ENCODE data around the gene ZNHIT3.

The ZNHIT3 gene

DNA sequence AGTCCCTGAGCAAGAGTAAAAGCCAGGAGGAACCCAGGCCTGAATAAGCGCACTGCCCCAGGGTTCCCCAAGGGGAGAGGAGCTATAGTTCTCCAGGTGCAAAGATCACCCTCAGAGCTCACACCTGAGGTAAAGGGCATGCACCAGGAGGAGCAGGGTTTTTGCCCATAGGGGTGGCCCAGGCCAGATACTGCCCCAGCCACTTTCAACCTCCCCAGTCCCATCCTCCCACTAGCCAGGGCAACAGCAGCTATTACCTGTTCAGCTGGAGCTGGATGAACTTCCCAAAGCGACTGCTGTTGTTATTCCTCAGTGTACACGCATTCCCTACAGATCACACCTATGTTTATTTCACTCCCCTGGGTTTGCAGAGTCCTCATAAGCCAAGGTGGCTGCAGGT, 28.4 kb downstream of the ZNHIT3 start:
- no peak for DNase-seq

DNA sequence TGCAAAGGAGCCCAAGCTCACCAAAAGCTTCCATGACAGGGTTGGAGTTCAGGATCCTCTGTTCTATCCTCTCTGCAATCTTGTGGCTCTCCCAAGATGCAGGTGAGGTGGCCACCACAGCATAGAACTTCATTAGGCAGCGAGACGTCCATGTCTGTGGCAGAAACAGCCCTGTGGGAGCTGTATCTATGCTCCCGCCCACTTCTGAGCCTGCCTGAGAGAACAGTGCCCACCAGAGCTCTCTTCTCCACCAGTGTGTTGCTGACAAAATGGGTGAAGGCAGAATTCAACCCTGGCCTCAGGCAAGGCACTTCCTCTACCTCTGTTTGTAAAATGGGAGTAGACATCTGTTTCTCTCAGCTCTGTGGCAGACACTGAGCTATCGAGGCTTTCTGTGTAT, 29.4 kb downstream of the ZNHIT3 start:
- no peak for DNase-seq

DNA sequence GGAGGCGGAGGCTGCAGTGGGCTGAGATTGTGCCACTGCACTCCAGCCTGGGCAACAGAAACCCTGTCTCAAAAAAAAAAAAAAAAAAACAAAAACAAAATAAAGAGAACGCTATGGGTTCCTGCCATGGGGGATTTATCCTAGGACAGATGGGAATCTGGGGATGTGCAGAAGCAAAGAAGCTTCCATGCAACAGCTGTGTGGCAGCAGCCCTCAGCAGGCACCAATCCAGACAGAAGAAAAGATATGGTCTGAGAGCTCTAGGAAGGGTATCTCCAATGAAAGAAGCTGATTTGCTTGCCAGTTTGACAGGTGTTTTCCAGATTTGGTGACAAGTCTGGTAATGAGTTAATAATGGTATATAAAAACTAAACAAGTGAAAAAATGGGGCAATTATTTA, 36.6 kb downstream of the ZNHIT3 start:
- DNase-seq, result no peak

DNA sequence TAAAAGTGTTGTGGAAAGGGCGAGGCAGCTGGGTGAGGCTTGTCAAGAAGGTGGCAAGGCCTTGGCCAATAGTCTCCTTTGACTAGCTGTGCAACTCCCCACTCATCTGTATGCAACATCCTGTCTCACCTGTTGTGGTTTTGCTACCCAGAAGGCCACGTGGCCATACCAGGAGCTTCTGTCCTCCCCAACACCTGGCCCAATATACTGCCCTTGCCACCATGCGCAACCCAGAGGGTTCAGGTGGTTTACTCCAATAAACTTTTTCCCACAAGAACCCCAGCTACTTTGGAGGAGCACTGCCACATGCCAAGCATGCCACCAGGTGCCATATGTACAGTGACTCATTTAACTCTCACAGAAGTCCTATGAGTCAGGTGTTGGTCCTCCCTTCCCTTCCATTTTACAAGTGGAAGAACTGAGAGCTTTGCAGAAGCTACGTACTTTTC, 38.0 kb downstream of the ZNHIT3 start:
- DNase-seq, result no peak

DNA sequence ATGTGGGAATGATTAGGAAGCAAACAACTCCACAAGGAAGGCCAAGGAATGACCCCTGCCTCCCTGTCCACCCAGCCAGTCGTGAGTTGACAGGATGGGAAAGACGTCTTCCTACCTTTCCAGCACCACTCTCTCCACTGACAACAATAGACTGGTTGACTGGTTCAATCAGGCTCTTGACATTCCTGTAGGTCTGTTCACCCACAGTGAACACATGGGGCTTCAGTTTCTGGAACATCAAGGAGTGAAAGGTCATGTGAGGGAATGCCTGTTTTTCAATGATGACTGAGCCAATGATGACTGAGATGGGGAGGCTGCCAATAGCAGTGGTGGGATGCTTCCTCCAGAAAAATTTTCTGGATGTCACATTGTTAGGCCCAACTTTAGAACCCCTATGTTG, 38.6 kb downstream of the ZNHIT3 start:
- no peak for DNase-seq

DNA sequence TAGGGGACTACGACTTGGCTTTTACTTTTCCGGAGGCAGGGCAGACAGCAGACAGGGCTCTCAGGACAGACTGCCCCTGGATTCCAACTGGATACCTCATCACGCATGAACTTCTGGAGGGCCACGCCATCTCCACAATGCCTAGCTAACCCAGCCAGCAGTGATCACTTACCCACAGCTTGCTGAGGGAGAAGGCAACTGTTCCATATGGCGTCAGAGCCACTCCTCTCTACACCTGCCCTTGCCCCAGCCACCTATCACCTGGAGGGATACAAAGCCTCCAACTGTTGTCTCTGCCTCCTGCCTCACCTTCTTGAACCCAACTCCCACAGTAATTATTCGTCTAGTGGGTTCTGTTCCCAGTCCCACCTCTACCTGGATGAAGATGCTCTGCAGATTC, 39.4 kb downstream of the ZNHIT3 start:
- DNase-seq, result no peak

DNA sequence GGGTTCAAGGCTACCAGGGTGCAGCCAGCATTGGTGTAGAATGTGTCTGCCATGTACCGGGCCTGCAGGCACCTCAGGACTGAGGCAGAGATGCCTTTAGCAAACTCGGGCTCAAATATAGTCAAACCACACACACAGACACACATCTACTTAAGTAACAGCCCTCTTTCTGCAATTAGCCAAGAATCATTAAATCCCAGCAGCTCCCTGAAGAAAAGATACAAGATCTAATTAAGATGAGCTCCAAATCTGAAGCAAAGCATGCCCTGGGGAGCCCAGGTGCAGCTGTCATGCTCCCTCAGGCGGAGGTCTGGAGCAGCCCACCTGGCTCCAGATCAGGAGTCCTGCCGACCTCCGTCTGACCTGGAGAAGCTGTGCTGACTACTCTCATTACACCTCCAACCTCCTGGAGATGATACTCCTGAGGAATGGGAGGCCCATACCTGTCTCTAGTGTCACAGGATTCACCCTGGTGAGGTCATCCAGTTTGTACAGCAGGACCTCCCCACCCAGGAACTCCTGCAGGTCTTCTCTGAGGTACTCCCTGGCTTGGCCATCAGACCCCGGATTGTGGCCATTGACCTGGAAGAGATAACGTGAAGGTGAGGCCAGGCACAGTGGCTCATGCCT, 41.3 kb downstream of the ZNHIT3 start:
- DNase-seq, result no peak

DNA sequence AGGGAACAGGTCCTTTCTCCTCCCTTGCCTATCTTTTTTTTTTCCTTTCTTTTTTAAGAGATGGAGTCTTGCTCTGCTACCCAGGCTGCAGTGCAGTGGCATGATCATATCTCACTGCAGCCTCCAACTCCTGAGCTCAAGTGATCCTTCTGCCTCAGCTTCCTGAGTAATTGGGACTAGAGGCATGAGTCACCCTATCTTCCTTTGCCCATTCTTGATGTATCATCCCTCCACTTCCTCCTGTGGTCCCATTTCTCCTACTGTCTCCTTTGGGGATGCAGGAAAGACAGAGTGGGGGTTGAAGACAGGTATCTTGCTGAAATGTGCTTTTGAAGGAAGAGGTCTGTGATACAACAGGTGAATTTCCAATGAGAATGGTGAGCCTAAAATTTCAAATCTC, 42.6 kb downstream of the ZNHIT3 start:
- DNase-seq, result no peak

DNA sequence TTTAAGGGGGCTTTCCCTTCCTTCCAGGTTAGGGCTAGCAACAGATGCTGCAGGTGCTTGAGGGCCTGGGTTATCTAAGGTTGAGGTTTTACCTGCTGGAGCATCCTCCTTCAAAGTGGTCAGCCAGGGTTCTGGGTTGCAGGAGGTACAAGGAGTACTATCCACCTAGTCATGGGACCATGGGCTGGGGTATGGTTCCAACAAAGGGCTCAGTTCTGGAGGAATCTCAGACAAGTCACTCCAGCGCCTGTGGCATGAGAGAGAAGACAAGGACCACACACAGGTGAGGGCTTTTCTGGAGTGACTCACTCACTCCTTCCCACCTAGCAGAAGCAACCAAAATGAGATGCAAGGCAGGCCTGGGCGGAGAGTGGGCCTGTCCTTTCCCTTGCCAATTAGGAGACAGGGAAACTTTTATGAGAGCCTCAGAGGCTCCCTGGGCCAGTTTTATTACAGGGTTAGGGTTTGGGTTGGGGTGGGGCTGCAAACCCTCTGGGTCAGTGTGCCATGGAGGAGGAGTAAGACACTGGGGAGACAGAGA, 46.0 kb downstream of the ZNHIT3 start:
- DNase-seq, result no peak

DNA sequence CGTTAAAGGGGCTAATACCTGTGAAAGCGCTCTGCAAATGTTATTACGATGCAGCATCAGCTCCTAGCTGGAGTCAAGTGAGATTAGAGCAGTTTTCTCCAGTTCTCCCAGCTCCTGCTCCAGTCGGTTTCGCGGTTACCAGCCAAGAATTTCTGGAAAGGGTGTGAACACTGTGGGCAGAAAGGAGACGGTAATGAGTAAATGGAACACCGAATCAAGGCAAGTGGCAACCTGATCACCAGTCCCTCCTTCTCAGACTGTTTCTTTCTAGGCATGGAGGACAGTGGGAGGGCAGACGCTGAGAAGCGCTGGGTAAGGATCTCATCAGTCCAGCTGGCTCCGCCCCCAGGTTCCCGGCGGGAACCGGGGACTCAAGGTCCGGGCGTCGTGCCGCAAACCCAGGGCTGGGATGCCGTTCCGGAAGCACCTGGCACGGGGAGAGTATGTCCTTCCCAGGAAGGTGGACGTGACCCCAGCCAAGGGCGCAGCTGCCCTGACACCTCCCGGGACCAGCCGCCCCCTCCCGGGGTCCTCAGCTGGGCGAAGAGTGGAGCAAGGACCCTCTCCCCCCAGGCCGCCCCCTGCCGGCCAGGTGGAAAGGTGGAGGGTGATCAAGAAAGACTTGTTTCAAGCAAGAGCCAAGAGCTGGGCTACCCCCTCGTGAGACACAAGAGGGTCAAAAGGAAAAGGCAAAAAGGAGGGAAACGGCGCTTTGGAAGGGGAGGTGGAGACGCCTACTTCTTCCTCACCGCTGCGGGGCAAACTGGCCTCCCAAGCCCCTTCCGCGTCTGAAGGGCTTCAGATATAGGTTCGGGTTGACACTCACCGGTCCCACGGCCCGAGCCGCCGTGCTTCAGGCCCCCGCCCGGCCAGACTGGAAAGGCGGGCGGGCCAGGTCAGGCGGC, 47.7 kb downstream of the ZNHIT3 start:
- peak; percentile 59 for DNase-seq

DNA sequence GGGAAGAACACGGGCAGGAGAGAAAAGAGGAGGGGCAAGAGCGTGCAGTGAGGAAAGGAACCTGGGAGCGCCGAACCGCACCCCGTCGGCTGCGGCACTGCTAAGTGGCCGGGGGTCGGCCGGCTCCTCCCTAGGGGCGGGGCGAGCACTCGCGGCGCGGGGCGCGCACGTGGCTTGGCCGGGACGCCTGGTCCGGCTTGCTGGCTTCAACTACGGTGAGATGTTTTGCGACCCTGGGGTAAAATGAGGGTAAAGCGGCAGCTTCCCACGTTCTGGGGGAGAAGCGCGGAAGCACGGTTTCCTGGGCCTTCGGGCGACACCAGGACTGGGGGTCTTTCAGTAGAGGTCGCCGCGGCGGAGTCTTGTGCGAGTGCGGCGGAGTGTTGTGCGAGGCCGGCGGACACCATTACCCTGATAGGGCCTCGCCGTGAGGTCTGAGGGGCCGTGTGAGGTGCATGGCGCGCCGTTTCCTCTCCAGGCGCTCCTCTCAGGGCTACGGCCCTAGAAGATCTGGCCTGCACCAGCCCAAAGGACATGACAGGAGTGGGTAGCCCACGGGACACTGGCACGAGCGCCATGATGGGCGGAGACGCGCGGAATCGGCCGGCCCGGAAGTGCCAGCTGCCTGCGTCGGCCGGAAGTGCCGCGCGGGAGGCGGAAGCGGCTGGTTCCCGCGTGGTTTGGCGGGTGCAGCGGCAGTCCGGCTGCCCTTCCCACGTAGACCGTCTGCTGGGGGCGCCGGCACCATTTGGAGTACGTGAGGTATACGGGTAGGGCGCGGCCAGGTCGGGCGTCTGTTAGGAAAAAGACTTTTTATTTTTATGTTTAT, 48.6 kb downstream of the ZNHIT3 start, which contains the start of the genes MYO19 and PIGW:
TSS of gene MYO19 (minus strand) at position 29 of the 829 bp plus-strand sequence. CDS start 2,330 bp downstream, outside the sequence.
TSS of gene PIGW (plus strand) at position 148 of the 829 bp plus-strand sequence. CDS start 2,115 bp downstream, outside the sequence.
- peak; percentile 88 for DNase-seq

DNA sequence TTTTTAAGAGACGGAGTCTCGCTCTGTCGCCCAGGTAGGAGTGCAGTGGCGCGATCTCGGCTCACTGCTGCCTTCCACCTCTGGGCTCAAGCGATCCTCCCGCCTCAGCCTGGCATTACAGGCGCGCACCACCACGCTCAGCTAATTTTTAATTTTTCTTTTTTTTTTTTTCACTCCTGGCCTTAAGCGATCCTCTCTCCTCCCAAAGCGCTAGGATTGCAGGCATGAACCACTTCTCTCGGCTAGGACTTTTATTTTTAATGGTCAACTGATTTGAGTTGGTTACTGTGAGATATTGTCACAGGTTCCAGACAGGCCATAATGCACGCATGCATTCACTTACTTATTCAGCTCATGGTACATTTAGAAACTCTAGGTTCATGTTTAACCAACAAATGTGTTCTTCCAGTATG, 49.2 kb downstream of the ZNHIT3 start:
- DNase-seq, result no peak

DNA sequence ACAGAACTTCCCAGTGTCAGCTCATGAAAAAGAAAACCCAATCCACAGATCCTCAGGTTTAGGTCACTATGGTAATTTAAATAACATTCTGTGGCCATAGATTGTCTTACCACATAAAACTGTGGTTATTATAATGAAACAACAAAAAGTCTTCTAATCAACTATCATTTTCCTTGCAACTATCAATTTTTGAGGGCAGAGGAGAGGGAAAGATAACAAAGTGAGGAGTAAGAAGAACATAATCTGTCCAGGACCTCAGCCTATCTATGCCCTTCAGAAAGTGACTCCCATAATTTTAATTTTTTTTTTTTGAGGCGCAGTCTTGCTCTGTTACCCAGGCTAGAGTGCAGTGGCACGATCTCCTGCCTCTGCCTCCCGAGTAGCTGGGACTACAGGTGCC, 54.2 kb downstream of the ZNHIT3 start:
- no peak for DNase-seq

DNA sequence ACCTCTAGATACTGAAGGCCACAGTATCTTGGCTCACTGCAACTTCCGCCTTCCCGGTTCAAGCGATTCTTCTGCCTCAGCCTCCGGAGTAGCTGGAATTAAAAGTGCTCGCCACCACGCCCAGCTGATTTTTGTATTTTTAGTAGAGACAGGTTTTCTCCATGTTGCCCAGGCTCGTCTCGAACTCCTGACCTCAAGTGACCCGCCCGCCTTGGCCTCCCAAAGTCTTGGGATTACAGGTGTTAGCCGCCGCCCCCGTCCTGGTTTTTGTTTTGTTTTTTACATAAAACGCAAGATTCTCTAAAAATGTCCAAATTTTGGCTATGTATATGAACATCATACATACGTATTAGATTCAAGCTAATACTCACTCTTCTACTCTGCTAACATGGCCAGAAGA, 56.3 kb downstream of the ZNHIT3 start:
- no peak for DNase-seq

DNA sequence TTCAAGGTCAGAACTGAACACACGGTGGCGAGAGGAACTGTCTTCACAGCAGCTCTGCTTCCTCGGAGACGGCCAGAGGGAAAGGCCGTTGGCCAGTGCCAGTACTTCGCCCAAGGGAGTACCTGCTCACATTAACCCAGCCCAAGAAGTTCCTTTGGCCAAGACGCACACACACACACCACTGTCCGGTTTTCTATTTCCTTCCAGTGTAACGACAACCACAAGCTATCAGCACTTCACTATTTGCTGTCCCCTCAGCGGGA, 57.5 kb downstream of the ZNHIT3 start:
- peak; percentile 29 for DNase-seq

DNA sequence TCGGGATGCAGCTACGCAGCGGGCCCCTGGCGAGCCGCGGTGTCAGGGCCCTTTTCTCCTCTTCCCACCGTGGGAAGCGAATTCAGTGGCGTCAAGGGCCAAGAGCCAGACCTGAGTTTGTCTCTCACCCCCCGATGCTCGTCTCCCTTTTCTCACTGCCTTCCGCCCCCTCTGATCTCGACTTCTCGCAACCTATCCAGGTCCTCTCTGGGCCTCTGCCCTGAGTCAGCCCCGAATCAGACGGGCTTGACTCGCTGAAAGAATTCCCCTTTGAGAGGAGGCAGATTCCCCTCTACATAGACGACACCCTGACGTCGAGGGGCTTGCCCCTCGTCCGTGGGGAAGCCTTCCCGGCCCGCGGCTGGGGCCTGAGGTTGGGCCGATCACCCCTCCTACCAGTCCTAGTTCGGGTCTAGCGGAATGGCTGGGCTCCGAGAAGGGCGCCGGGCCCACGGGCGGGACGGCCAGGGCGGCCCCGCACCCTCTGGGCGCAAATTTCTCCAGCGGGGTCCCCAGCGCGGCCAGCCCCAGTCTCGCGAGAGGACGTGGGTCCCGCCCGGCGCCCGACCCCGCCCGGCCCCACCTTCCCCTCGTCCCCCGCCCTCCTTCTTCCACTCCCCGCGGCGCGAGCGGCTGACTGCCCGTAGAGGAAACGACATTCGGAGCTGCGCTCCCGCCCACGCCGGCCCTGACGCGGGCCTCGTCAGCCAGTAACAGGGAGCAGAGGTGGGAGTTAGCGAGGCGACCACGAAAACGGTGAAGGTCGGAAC, 58.0 kb downstream of the ZNHIT3 start, which contains the start of gene GGNBP2:
TSS of gene GGNBP2 (plus strand) at position 613 of the 770 bp plus-strand sequence. CDS start 806 bp downstream, outside the sequence.
- DNase-seq, result peak; percentile 92

DNA sequence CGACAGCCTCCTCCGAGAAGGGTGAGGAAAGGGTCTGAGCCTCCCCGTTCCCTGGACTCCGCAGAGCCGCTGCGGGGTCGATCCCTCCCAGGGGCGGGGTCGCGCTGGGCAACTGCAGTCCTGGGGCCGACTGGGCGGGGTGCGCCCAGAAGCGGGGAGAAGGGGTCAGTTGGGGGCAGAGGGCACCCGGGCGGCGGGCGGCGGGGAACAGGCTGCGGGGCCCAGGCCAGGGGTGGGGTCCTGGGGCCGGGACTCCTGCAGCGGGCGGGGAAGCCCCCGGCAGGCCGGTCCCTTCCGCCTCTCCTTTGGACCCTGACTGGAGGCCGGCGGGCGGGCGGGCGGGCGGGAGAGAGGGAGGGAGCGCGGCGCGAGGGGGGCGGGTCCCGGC, 58.6 kb downstream of the ZNHIT3 start:
- no peak for DNase-seq
